ENCODE measurements around the gene FBXO15. TPM values are rescaled to one million over a fixed set of nuclear protein-coding genes. Genes with fewer than 3 reads are reported as not detected.

The FBXO15 gene
- total and polyA plus RNA-seq, 2 of the 13 experiments (the other 11 are each of a cell fraction or from before 2014, with no cell fraction given): 0.09 to 0.12 TPM

GRCh38 chr18:74147779-74148542, at the start of gene FBXO15, which contains the start of gene TIMM21 (continued):
- TF ChIP-seq KLF15 (CRISPR knock-in tag; IDR thresholded peaks at IDR 0.05; ENCODE audit: borderline replicate concordance): peak; percentile 88; the same call in 1 of the 2 replicates
- TF ChIP-seq ZBTB38 (CRISPR knock-in tag; IDR thresholded peaks at IDR 0.05): peak; percentile 69; the same call in 1 of the 2 replicates
- 0 out of 2 replicates have a peak, but pooled peaks have one; percentile 49 for TF ChIP-seq GATAD2A (CRISPR knock-in tag; IDR thresholded peaks at IDR 0.05)
- no peak for TF ChIP-seq THYN1 (CRISPR knock-in tag; IDR thresholded peaks at IDR 0.05; ENCODE audit: borderline replicate concordance, low read depth)
- no peak; the same call in 1 of the 2 replicates for TF ChIP-seq ZBTB42 (CRISPR knock-in tag; IDR thresholded peaks at IDR 0.05)
- TF ChIP-seq ZNF382 (CRISPR knock-in tag; IDR thresholded peaks at IDR 0.05; ENCODE audit: borderline replicate concordance): no peak
- peak; percentile 52; the same call in 1 of the 2 replicates for TF ChIP-seq MXD3 (CRISPR knock-in tag; IDR thresholded peaks at IDR 0.05)
- TF ChIP-seq FOXA3 (CRISPR knock-in tag; IDR thresholded peaks at IDR 0.05): peak; percentile 5; the same call in 1 of the 2 replicates
- TF ChIP-seq, protein P1, sequence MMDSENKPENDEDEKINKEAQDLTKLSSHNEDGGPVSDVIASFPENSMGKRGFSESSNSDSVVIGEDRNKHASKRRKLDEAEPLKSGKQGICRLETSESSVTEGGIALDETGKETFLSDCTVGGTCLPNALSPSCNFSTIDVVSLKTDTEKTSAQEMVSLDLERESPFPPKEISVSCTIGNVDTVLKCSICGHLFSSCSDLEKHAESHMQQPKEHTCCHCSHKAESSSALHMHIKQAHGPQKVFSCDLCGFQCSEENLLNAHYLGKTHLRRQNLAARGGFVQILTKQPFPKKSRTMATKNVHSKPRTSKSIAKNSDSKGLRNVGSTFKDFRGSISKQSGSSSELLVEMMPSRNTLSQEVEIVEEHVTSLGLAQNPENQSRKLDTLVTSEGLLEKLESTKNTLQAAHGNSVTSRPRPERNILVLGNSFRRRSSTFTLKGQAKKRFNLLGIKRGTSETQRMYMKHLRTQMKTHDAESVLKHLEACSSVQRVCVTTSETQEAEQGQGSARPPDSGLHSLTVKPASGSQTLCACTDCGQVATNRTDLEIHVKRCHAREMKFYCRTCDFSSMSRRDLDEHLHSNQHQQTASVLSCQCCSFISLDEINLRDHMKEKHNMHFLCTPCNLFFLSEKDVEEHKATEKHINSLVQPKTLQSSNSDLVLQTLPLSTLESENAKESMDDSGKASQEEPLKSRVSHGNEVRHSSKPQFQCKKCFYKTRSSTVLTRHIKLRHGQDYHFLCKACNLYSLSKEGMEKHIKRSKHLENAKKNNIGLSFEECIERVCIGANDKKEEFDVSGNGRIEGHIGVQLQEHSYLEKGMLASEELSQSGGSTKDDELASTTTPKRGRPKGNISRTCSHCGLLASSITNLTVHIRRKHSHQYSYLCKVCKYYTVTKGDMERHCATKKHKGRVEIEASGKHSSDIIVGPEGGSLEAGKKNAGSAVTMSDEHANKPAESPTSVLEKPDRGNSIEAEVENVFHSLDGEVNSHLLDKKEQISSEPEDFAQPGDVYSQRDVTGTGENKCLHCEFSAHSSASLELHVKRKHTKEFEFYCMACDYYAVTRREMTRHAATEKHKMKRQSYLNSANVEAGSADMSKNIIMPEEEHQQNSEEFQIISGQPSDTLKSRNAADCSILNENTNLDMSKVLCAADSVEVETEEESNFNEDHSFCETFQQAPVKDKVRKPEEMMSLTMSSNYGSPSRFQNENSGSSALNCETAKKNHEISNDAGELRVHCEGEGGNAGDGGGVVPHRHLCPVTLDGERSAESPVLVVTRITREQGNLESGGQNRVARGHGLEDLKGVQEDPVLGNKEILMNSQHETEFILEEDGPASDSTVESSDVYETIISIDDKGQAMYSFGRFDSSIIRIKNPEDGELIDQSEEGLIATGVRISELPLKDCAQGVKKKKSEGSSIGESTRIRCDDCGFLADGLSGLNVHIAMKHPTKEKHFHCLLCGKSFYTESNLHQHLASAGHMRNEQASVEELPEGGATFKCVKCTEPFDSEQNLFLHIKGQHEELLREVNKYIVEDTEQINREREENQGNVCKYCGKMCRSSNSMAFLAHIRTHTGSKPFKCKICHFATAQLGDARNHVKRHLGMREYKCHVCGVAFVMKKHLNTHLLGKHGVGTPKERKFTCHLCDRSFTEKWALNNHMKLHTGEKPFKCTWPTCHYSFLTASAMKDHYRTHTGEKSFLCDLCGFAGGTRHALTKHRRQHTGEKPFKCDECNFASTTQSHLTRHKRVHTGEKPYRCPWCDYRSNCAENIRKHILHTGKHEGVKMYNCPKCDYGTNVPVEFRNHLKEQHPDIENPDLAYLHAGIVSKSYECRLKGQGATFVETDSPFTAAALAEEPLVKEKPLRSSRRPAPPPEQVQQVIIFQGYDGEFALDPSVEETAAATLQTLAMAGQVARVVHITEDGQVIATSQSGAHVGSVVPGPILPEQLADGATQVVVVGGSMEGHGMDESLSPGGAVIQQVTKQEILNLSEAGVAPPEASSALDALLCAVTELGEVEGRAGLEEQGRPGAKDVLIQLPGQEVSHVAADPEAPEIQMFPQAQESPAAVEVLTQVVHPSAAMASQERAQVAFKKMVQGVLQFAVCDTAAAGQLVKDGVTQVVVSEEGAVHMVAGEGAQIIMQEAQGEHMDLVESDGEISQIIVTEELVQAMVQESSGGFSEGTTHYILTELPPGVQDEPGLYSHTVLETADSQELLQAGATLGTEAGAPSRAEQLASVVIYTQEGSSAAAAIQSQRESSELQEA (CRISPR knock-in tag; IDR thresholded peaks at IDR 0.05; ENCODE audit: not compliant biosample characterization): peak; percentile 58
- peak; percentile 59; the same call in 1 of the 2 replicates for TF ChIP-seq ZNF614 (CRISPR knock-in tag; IDR thresholded peaks at IDR 0.05; ENCODE audit: borderline replicate concordance)
- TF ChIP-seq ZNF44 (CRISPR knock-in tag; IDR thresholded peaks at IDR 0.05): peak; percentile 93; the same call in 1 of the 2 replicates
- TF ChIP-seq, protein P2, sequence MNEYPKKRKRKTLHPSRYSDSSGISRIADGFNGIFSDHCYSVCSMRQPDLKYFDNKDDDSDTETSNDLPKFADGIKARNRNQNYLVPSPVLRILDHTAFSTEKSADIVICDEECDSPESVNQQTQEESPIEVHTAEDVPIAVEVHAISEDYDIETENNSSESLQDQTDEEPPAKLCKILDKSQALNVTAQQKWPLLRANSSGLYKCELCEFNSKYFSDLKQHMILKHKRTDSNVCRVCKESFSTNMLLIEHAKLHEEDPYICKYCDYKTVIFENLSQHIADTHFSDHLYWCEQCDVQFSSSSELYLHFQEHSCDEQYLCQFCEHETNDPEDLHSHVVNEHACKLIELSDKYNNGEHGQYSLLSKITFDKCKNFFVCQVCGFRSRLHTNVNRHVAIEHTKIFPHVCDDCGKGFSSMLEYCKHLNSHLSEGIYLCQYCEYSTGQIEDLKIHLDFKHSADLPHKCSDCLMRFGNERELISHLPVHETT (CRISPR knock-in tag; conservative IDR thresholded peaks at IDR 0.05): no peak
- TF ChIP-seq SIX4 (CRISPR knock-in tag; IDR thresholded peaks at IDR 0.05): peak; percentile 12; the same call in 1 of the 2 replicates
- TF ChIP-seq ZNF773 (CRISPR knock-in tag; IDR thresholded peaks at IDR 0.05; ENCODE audit: borderline replicate concordance): peak; percentile 61; the same call in 1 of the 2 replicates
- peak; percentile 43; the same call in 1 of the 2 replicates for TF ChIP-seq ZNF558 (CRISPR knock-in tag; IDR thresholded peaks at IDR 0.05; ENCODE audit: borderline replicate concordance)
- TF ChIP-seq HNRNPLL (IDR thresholded peaks at IDR 0.05; ENCODE audit: low read depth, low read length, poor library complexity, severe bottlenecking): peak; percentile 92
- TF ChIP-seq TBX2 (CRISPR knock-in tag; IDR thresholded peaks at IDR 0.05; ENCODE audit: borderline replicate concordance): peak; percentile 70; the same call in 1 of the 2 replicates
